Measurements from ENCODE around the gene TENT5C.

The TENT5C gene

DNA sequence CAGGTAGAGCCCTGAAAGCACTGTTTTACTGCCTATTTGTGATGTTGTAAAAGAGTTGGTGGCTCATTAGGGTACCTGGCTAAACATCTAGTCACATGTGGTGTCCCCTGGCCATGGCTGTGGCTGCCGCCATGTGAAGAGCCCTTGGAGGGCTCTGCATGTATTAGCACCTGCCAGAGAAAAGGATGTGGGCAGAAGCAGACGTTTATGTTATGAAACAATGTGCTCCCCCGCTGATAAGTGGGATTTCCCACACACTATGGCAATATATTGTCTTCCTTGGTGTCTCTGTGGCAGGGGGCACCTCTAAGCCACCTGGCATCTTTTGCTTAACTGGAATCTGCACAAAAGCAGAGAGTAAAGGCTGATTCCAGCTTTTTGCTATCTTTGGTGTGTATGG lies 9.6 kb downstream of the TENT5C start:
- no peak for DNase-seq

DNA sequence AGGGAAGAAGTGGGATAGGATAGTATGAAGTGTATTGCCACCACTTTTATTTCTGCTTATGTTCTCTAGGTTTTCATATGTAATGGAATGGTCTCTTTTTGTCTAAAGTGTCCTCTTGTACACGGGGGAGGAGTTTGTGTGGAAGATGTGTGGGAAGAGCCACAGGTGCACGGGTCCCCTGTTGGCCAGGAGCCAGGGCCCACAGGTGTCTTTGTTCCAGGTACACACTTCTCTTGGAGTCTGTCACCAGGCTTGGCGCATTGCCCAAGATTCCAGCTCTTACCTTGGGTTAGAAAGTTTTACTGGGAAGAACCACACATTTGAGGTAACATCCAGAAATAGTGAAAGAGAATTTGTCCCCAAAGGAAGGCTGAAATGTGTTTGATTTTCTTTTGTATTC lies 10.5 kb downstream of the TENT5C start:
- no peak for DNase-seq

- DNase-seq = no peak
Observed at GRCh38 chr1:117616967-117617366, 11.1 kb downstream of the TENT5C start.

GRCh38 chr1:117618450-117619122 lies 12.7 kb downstream of the TENT5C start:
- no peak for DNase-seq

DNA sequence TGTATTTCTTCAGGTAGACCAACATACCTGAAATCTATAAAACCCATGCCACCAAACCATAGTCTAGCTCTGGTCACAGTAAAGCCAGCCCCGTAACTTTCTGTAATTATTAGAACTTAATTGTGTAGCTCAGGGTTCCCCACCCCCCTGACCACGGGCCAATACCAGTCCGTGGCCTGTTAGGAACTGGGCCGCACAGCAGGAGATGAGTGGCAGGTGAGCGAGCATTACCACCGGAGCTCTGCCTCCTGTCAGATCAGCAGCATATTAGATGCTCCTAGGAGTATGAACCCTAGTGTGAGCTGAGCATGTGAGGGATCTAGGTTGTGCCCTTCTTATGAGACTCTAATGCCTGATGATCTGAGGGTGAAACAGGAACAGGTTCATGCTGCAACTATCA lies 14.6 kb downstream of the TENT5C start:
- no peak for DNase-seq

GRCh38 chr1:117621316-117621715 lies 15.5 kb downstream of the TENT5C start:
- DNase-seq = no peak

DNA sequence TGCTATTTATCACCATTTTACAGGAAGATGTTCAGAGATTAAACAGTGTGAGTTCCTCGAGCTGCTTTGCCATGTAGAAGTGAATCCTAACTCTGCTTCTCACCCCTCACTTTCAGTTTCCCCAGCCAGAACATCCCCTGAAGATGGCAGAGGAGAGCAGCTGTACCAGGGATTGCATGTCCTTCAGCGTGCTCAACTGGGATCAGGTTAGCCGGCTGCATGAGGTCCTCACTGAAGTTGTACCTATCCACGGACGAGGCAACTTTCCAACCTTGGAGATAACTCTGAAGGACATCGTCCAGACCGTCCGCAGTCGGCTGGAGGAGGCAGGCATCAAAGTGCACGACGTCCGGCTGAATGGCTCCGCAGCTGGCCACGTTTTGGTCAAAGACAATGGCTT lies 16.9 kb downstream of the TENT5C start:
- DNase-seq = no peak

GRCh38 chr1:117623141-117623540 lies 17.3 kb downstream of the TENT5C start:
- DNase-seq = no peak

- no peak for DNase-seq
Observed at GRCh38 chr1:117623698-117624097, 17.9 kb downstream of the TENT5C start.

GRCh38 chr1:117627546-117628130 lies 21.8 kb downstream of the TENT5C start:
- DNase-seq = no peak

- DNase-seq = no peak
Observed at GRCh38 chr1:117628343-117628742, 22.5 kb downstream of the TENT5C start.

GRCh38 chr1:117629625-117630422 lies 24.0 kb downstream of the TENT5C start:
- no peak for DNase-seq

DNA sequence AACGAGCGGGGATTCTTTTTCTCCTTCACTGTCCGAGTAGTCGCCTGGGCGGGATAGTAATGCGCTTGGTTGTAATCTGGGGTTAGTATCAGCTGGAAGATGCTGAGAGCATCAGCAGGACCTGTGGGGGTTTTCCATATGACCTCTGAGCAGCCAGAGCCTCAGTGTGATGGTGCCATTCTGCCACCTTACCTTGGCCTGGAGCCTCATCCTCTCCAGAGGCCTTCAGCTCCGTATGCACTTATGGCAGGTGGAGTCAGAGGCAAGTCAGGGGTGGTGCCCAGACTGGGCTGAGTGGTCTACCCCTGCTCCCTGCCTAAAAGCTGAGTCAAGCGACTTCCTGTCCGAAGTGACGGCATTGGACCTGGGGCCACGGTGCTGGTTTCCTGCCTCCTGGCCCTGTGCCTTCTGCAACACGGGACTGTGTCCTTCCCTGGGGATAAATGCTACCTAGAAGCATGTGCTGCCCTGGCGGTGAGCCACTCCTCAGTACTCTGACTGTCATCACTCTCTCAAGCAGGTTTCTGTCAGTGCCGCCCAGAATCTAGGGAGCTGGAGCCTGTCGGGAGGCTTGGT lies 24.7 kb downstream of the TENT5C start:
- DNase-seq = no peak

DNA sequence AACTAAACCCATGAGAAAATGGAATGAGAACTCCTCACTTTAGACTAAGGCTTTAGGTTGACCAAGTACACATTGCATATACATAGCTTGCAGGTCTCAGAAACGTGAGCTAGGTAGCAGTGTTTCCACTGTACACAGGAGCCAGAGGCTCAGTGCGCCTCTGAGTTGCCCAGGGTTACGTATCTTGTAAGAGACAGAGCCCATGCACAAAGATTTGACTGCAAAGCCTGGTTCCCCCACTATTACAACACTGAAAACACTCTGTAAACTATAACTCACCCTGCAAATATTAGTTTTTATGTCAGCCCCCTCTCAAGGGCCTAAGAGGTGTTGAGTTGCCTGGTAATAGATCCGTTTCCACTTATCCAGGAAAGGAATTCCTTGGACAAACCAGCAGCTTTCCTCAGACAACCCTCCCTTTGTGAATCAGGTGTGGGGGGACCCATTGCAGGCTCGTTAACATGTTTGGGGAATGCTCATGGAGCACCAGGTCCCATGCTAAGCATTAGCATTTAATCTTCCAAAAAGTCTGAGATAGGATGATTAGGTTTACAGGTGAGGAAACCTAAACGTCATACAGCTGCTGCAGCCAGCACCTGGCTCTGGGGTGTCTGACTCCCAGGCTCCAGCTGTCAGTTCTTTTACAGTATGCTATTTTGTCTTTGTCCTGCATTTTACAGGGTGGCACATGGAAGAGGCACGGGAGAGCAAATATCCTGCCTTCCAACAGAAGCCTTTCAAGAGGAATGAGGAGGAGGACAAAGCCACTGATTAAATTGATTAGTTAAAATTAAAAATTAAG lies 25.7 kb downstream of the TENT5C start:
- DNase-seq = no peak

DNA sequence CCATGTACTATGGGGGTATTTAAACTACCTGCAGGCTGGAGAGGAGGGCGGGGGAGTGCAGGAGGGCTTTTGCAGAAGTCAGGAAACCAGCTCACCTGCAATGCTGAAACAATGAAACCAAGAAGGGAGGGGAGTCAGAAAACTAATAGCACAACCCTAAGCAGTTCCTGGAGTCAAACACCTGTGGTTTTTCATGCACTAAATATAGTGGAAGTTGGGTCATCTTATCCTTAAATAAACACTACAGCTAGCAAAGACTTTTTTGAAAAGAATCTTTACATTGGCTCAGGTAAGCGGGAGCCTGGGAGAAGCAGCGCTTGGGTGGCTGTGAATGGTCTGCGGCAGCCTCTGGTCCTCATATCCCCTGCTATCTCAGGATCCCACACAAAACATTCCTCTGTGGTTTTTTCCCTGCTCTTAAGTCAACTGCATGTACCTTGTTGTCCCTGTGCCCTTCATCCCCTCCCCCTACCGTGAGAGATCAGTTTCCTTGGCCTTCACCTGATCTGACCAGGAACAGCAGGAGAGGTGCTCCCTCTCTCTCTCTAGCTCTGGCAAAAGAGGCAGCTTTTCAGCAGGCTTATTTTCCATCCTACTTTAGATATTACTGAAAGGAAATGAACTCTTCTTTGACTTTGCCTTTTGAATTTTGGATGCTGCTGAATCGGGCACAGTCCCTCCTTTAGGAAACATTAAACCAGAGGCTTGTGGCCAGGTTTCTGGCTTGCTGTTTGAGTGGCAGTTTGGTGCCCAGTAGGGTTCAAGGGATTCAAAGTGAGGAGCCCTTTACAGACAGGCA lies 26.6 kb downstream of the TENT5C start:
- DNase-seq = no peak

GRCh38 chr1:117633068-117633345 lies 27.2 kb downstream of the TENT5C start:
- no peak for DNase-seq

DNA sequence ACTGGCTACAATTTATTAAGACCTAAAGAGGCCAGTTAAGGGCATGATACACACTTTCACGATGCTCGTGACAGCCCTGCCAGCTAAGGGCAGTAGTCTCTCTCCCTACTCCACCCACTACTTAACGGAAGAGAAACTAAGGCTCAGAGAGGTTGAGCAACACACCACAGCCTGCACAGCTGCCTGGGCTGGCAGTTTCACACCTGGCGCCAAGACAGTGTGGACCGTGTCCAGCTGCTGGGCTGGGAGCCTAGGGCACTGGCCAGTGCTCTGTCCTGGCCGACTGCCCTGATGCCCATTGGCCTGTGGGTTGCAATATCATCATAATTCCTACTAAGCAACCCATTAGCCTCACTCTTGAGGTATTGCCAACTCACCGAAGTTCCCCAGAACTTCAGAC lies 27.6 kb downstream of the TENT5C start:
- DNase-seq = no peak

GRCh38 chr1:117633936-117634335 lies 28.1 kb downstream of the TENT5C start:
- no peak for DNase-seq

GRCh38 chr1:117634631-117635030 lies 28.8 kb downstream of the TENT5C start:
- DNase-seq = no peak

DNA sequence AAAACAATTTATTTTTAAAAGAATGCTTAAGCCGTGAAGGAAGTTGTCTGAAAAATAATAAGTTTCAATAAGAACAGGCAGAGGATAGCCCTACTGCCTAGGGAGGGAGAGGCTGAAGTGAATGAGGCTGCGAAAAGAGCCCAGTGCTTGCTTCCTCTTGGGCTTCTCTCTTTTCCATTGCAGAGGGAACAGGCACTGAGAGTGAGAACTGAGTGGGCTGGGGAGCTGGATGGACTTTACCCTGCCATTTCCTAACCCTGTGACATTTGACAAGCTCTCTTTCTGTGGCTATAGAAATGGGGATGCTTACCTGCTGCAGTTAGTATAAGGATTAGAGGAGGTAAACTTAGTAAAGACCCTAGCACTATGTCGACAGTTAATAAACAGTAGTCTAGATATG lies 30.0 kb downstream of the TENT5C start:
- no peak for DNase-seq

GRCh38 chr1:117636637-117637425 lies 31.0 kb downstream of the TENT5C start:
- DNase-seq = no peak

- no peak for DNase-seq
Observed at GRCh38 chr1:117638141-117638540, 32.3 kb downstream of the TENT5C start.
